Chondrocyte (in vitro differentiated cells): Measurements from ENCODE around the gene ANO6. TPM values are rescaled to one million over a fixed set of nuclear protein-coding genes. Genes with fewer than 3 reads are reported as not detected.

ENCODE experiments used
- DNase-seq: peaks from one replicate; pipeline ENCODE4 v3.0.0; 2021; ENCODE audit warnings: mixed read lengths, low spot score
- H3K27ac Mint-ChIP-seq: one replicate; pipeline ENCODE4 v1.8.0; 2021; ENCODE audit warnings: mild to moderate bottlenecking, moderate library complexity, mixed read lengths; ENCODE audit not compliant: unreplicated experiment
- H3K27me3 Mint-ChIP-seq: 2 replicates; pipeline ENCODE4 v1.8.0; 2021; ENCODE audit warnings: low read depth, mixed read lengths
- H3K36me3 Mint-ChIP-seq: 2 replicates; pipeline ENCODE4 v1.8.0; 2021; ENCODE audit warnings: low read depth, mixed read lengths
- H3K4me1 Mint-ChIP-seq: 2 replicates; pipeline ENCODE4 v1.8.0; 2021; ENCODE audit warnings: low read depth, mild to moderate bottlenecking, mixed read lengths
- H3K4me3 Mint-ChIP-seq: one replicate; pipeline ENCODE4 v1.8.0; 2021; ENCODE audit warnings: mild to moderate bottlenecking, moderate library complexity, mixed read lengths; ENCODE audit not compliant: unreplicated experiment
- H3K9me3 Mint-ChIP-seq: 2 replicates; pipeline ENCODE4 v1.8.0; 2021; ENCODE audit warnings: low read depth, mixed read lengths
- CTCF ChIP-seq: fragments of 200-600 bp; sonication (generic); IDR thresholded peaks from 2 replicates; pipeline ENCODE4 v1.5.0; 2021; ENCODE audit warnings: antibody characterized with exemption, mild to moderate bottlenecking, moderate library complexity
- total RNA-seq: library from RNA; stranded (reverse); gene quantifications from 3 replicates; pipeline ENCODE4 v1.2.1, GENCODE V29; 2021

ANO6 gene
- total RNA-seq, 1 donor from 2014 or later, result 75.8 TPM

DNA sequence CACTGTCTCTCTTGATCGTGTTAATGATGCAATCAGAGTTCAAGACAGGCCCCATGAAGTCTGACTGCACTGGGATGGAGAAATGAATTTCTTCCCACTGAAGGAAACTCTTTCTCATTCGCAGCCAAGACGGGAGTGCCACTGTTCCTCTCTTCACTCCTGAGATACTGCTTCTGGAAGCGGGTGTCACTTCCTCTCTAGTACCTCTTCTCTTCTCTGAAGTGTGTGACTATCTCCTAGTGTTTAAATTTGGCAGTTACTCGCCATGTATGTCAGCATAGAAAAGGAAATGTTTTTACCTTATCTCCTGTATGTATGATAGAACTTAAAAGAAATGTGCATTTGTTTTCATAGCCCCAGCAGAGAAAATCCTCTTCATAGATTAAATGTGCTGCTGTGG lies 215.2 kb downstream of the ANO6 start:
- no peak for TF ChIP-seq CTCF
- DNase-seq, result no peak
- Mint-ChIP-seq H3K36me3 (peaks cover 39% of the 10 kb centered on the region), H3K4me1 (peaks cover 3% of the 10 kb centered on the region), H3K4me3 (no peak overlapping the region), H3K27ac (no peak overlapping the region), H3K27me3 (no peaks in the 10 kb centered on the region), H3K9me3 (no peaks in the 10 kb centered on the region)

DNA sequence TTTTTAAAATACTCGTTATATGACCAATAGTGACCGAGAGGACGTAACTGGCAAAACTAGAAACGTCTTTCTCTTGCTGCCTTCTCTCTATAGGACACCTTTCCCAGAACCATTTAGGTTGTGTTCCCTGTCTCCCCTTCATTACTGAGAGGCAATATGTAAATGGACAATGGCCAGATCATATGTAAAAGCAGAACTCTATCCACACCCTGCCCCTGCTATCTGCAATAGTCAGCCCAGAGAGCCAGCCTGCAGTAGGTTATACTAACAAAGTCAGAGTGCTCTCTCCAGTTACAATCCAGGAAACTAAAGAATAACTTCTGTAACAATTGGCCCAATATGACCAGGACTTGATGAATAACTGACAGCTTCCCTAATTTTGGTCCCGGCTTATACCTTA lies 216.8 kb downstream of the ANO6 start:
- no peaks in the 10 kb centered on the region for H3K4me1 Mint-ChIP-seq

DNA sequence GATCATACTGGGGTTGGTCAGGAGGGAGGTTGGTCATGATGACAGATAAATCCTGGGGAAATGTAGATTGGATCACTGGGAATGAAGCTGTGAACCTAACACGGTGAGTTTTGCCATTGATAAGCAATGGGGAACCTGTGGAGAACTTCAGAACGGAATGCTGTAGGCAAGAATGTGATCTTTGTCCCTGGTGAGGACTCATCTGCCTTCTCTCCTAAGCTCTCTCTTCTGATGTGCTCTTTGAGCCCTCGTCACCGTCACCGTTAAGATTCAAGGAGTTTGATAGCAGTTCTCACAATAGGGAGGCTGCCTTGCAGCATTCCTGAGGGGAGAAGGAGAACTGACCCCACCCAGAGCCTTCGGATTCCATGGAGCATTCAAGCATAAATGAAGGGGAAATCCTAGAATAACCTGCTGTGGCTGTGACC lies 217.6 kb downstream of the ANO6 start:
- Mint-ChIP-seq H3K36me3 (peaks cover 26% of the 10 kb centered on the region), H3K4me1 (no peaks in the 10 kb centered on the region), H3K4me3 (no peak overlapping the region), H3K27ac (no peak overlapping the region), H3K9me3 (no peaks in the 10 kb centered on the region), H3K27me3 (no peaks in the 10 kb centered on the region)
- no peak for TF ChIP-seq CTCF
- DNase-seq, result no peak

More for the DNA sequence above, 216.8 kb downstream of the ANO6 start:
- H3K9me3 Mint-ChIP-seq, result no peaks in the 10 kb centered on the region
- no peak for DNase-seq
- no peak overlapping the region for H3K4me3 Mint-ChIP-seq
- H3K27me3 Mint-ChIP-seq, result no peaks in the 10 kb centered on the region
- no peak for TF ChIP-seq CTCF
- H3K27ac Mint-ChIP-seq, result no peak overlapping the region
- peaks cover 28% of the 10 kb centered on the region for H3K36me3 Mint-ChIP-seq

DNA sequence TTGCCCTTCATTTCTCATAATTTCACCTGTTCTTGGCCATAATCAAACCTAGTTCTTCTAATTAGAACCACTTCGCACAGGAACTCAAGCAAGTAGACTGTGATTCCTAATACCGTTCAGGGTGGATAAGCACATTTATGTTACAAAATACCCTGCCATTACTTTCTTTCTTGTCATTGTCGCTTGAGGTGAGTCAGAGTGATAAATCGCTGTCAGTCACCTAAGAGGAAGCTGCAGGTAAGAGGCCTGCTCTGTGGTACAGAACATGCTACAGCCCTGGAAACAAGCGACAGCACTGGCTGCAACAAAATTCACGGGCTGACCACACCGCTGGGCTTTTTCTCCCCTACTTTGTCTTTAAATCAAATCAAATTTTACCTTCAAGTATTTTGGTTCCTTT lies 218.2 kb downstream of the ANO6 start:
- Mint-ChIP-seq H3K27me3 (no peaks in the 10 kb centered on the region), H3K4me1 (no peaks in the 10 kb centered on the region), H3K36me3 (peaks cover 23% of the 10 kb centered on the region), H3K4me3 (no peak overlapping the region), H3K9me3 (no peaks in the 10 kb centered on the region), H3K27ac (no peak overlapping the region)
- DNase-seq, result no peak
- TF ChIP-seq CTCF, result no peak

- H3K36me3 Mint-ChIP-seq, result peaks cover 14% of the 10 kb centered on the region
- DNase-seq, result no peak
These were observed 220.2 kb downstream of the ANO6 start for GRCh38 chr12:45435945-45436710.

More at GRCh38 chr12:45435945-45436710, 220.2 kb downstream of the ANO6 start:
- Mint-ChIP-seq H3K9me3 (peaks cover 7% of the 10 kb centered on the region), H3K27me3 (no peaks in the 10 kb centered on the region), H3K4me3 (no peak overlapping the region), H3K27ac (no peak overlapping the region), H3K4me1 (no peaks in the 10 kb centered on the region)
- no peak for TF ChIP-seq CTCF
